GM23338 (cell line): Measurements from ENCODE around the gene MOB2. TPM values are rescaled to one million over a fixed set of nuclear protein-coding genes. Genes with fewer than 3 reads are reported as not detected.

Experiments used
- ATAC-seq: fragments of 200-7000 bp; cut with Tn5 transposase; 3 replicates; pipeline ENCODE4 v1.9.1; 2020
- DNase-seq: peaks from one replicate; pipeline ENCODE4 v3.0.0-alpha.2; 2015; ENCODE audit warnings: low spot score
- H2AFZ ChIP-seq: fragments of 200-600 bp; sonication (generic); 2 replicates; pipeline ENCODE4 v1.8.0; 2016; ENCODE audit warnings: antibody characterized with exemption, mild to moderate bottlenecking, moderate library complexity
- H3F3A ChIP-seq: fragments of 200-600 bp; sonication (generic); replicated peaks from 2 replicates; pipeline ENCODE4 v1.8.0; 2017; ENCODE audit warnings: antibody characterized with exemption, mixed run types, low read depth
- H3K27ac ChIP-seq: fragments of 200-600 bp; sonication (generic); 2 replicates; pipeline ENCODE4 v1.6.1; 2016; ENCODE audit warnings: low read depth
- H3K27me3 ChIP-seq: fragments of 200-600 bp; sonication (generic); 2 replicates; pipeline ENCODE4 v1.8.0; 2016; ENCODE audit warnings: mild to moderate bottlenecking, mixed run types, moderate library complexity; ENCODE audit not compliant: insufficient read depth
- H3K36me3 ChIP-seq: fragments of 200-600 bp; sonication (generic); 2 replicates; pipeline ENCODE4 v1.8.0; 2016; ENCODE audit warnings: mild to moderate bottlenecking; ENCODE audit not compliant: insufficient read depth
- H3K4me1 ChIP-seq: fragments of 200-600 bp; sonication (generic); 2 replicates; pipeline ENCODE4 v1.8.0; 2016; ENCODE audit warnings: mild to moderate bottlenecking, moderate library complexity; ENCODE audit not compliant: insufficient read depth
- H3K4me2 ChIP-seq: fragments of 200-600 bp; sonication (generic); 2 replicates; pipeline ENCODE4 v1.7.1; 2017; ENCODE audit warnings: mixed run types
- H3K4me3 ChIP-seq: fragments of 200-600 bp; sonication (generic); 2 replicates; pipeline ENCODE4 v1.6.1; 2016; ENCODE audit warnings: mixed run types
- H3K79me2 ChIP-seq: fragments of 200-600 bp; sonication (generic); replicated peaks from 2 replicates; pipeline ENCODE4 v1.8.0; 2017; ENCODE audit warnings: mild to moderate bottlenecking; ENCODE audit not compliant: insufficient read depth
- H3K9me2 ChIP-seq: fragments of 200-600 bp; sonication (generic); 2 replicates; pipeline ENCODE4 v1.8.0; 2017; ENCODE audit not compliant: insufficient read depth
- H4K20me1 ChIP-seq: fragments of 200-600 bp; sonication (generic); replicated peaks from 2 replicates; pipeline ENCODE4 v1.8.0; 2017; ENCODE audit warnings: mild to moderate bottlenecking; ENCODE audit not compliant: insufficient read depth
- H3K27ac Mint-ChIP-seq: 2 replicates; pipeline ENCODE4 v1.8.0; 2020; ENCODE audit warnings: inconsistent platforms, mild to moderate bottlenecking, moderate library complexity, mixed read lengths
- H3K27me3 Mint-ChIP-seq: 3 replicates; pipeline ENCODE4 v1.8.0; 2022; ENCODE audit warnings: low read depth, mild to moderate bottlenecking, moderate library complexity, mixed read lengths, inconsistent platforms; ENCODE audit not compliant: insufficient read depth, poor library complexity
- H3K36me3 Mint-ChIP-seq: 3 replicates; pipeline ENCODE4 v1.8.0; 2021; ENCODE audit warnings: low read depth, mild to moderate bottlenecking, inconsistent platforms, moderate library complexity, mixed read lengths
- H3K4me1 Mint-ChIP-seq: 3 replicates; pipeline ENCODE4 v1.8.0; 2020; ENCODE audit warnings: mild to moderate bottlenecking, inconsistent platforms, mixed read lengths
- H3K4me3 Mint-ChIP-seq: 3 replicates; pipeline ENCODE4 v1.8.0; 2021; ENCODE audit warnings: moderate library complexity, mild to moderate bottlenecking, inconsistent platforms, mixed read lengths
- H3K9me3 Mint-ChIP-seq: 3 replicates; pipeline ENCODE4 v1.8.0; 2020; ENCODE audit warnings: moderate library complexity, mild to moderate bottlenecking, inconsistent platforms, mixed read lengths
- CREB1 ChIP-seq: fragments of 250-450 bp; sonication (Bioruptor Pico); IDR thresholded peaks from 2 replicates; pipeline ENCODE4 v1.5.0; 2020; ENCODE audit warnings: low read depth, mild to moderate bottlenecking, moderate library complexity
- EZH2 ChIP-seq: fragments of 200-600 bp; sonication (generic); IDR thresholded peaks from one replicate; pipeline ENCODE4 v1.8.0; 2017; ENCODE audit warnings: antibody characterized with exemption, mild to moderate bottlenecking, low read depth; ENCODE audit not compliant: unreplicated experiment
- EZH2phosphoT487 ChIP-seq: fragments of 200-600 bp; sonication (generic); IDR thresholded peaks from one replicate; pipeline ENCODE4 v1.8.1; 2018; ENCODE audit warnings: antibody characterized with exemption; ENCODE audit not compliant: unreplicated experiment
- JUNB ChIP-seq: IDR thresholded peaks from one replicate; pipeline ENCODE4 v1.6.1; 2016; ENCODE audit warnings: antibody characterized with exemption; ENCODE audit not compliant: unreplicated experiment
- NANOG ChIP-seq: IDR thresholded peaks from 2 replicates; pipeline ENCODE4 v1.6.1; 2016; ENCODE audit warnings: antibody characterized with exemption, borderline replicate concordance
- POLR2AphosphoS5 ChIP-seq: IDR thresholded peaks from 2 replicates; pipeline ENCODE4 v1.6.1; 2016; ENCODE audit warnings: antibody characterized with exemption, low read depth
- REST ChIP-seq: IDR thresholded peaks from one replicate; pipeline ENCODE4 v1.6.1; 2018; ENCODE audit warnings: antibody characterized with exemption; ENCODE audit not compliant: unreplicated experiment
- STAT1 ChIP-seq: IDR thresholded peaks from one replicate; pipeline ENCODE4 v1.6.1; 2016; ENCODE audit warnings: antibody characterized with exemption; ENCODE audit not compliant: unreplicated experiment
- ZNF114 ChIP-seq: fragments of 250-450 bp; sonication (Bioruptor Pico); IDR thresholded peaks from 2 replicates; pipeline ENCODE4 v1.5.0; 2020; ENCODE audit warnings: mild to moderate bottlenecking, moderate library complexity
- ZNF331 ChIP-seq: fragments of 250-450 bp; sonication (Bioruptor Pico); IDR thresholded peaks from 2 replicates; pipeline ENCODE4 v1.5.0; 2020; ENCODE audit warnings: low read depth, mild to moderate bottlenecking, moderate library complexity
- ZNF462 ChIP-seq: fragments of 250-450 bp; sonication (Bioruptor Pico); IDR thresholded peaks from 2 replicates; pipeline ENCODE4 v1.5.0; 2020; ENCODE audit warnings: mild to moderate bottlenecking, moderate library complexity
- polyA plus RNA-seq: library from polyadenylated mRNA; unstranded; fragments of >200 nt; fragmentation: Nextera tagmentation; extraction: Ambion mirVana; gene quantifications from 2 replicates; pipeline ENCODE4 v1.2.1, GENCODE V29; 2016
- total RNA-seq: library from RNA; depleted of rRNA; stranded (reverse); fragments of >200 nt; shearing (Covaris generic); gene quantifications from 2 replicates; pipeline ENCODE4 v1.2.3, GENCODE V29; 2014
- TF ChIP-seq, protein P1 (sequence below), 2 experiments: fragments of 200-600 bp in 1 of 2; sonication (generic) in 1 of 2; conservative IDR thresholded peaks; 2 replicates each; pipeline versions ENCODE4 v1.5.1 to v1.6.1; 2016 to 2017; ENCODE audit warnings: antibody characterized with exemption in 2 of 2, low read depth in 2 of 2, mild to moderate bottlenecking in 2 of 2, moderate library complexity in 1 of 2
- TF ChIP-seq, protein P2 (sequence below): IDR thresholded peaks from 2 replicates; pipeline ENCODE4 v1.6.1; 2016; ENCODE audit warnings: antibody characterized with exemption

The MOB2 gene
- total and polyA plus RNA-seq, 2 experiments from 2014 or later, result 10.1 to 19.7 TPM

- no peaks in the 10 kb centered on the region for H3K27me3 ChIP-seq
- no peak overlapping the region for H2AFZ ChIP-seq
- no peaks in the 10 kb centered on the region for H3K36me3 ChIP-seq
- DNase-seq (no peak), ATAC-seq (no peak)
- Mint-ChIP-seq H3K9me3 (no peaks in the 10 kb centered on the region; the same call in 2 of the 3 replicates), H3K27me3 (peaks cover 12% of the 10 kb centered on the region), H3K27ac (no peak overlapping the region), H3K4me1 (peaks cover 8% of the 10 kb centered on the region; the same call in 2 of the 3 replicates), H3K4me3 (no peak overlapping the region), H3K36me3 (no peaks in the 10 kb centered on the region)
- TF ChIP-seq CREB1 (CRISPR knock-in tag), result no peak
- TF ChIP-seq POLR2AphosphoS5, result no peak
- TF ChIP-seq, protein P1, sequence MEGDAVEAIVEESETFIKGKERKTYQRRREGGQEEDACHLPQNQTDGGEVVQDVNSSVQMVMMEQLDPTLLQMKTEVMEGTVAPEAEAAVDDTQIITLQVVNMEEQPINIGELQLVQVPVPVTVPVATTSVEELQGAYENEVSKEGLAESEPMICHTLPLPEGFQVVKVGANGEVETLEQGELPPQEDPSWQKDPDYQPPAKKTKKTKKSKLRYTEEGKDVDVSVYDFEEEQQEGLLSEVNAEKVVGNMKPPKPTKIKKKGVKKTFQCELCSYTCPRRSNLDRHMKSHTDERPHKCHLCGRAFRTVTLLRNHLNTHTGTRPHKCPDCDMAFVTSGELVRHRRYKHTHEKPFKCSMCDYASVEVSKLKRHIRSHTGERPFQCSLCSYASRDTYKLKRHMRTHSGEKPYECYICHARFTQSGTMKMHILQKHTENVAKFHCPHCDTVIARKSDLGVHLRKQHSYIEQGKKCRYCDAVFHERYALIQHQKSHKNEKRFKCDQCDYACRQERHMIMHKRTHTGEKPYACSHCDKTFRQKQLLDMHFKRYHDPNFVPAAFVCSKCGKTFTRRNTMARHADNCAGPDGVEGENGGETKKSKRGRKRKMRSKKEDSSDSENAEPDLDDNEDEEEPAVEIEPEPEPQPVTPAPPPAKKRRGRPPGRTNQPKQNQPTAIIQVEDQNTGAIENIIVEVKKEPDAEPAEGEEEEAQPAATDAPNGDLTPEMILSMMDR (conservative IDR thresholded peaks at IDR 0.05; ENCODE audit: low read depth in 2 of 2), result no peak
- TF ChIP-seq ZNF331 (CRISPR knock-in tag), result no peak
- TF ChIP-seq EZH2phosphoT487, result no peak
- TF ChIP-seq NANOG, result no peak
- TF ChIP-seq EZH2, result no peak
- TF ChIP-seq REST, result no peak
- TF ChIP-seq STAT1, result no peak
- no peak for TF ChIP-seq ZNF462 (CRISPR knock-in tag)
- TF ChIP-seq, protein P2, sequence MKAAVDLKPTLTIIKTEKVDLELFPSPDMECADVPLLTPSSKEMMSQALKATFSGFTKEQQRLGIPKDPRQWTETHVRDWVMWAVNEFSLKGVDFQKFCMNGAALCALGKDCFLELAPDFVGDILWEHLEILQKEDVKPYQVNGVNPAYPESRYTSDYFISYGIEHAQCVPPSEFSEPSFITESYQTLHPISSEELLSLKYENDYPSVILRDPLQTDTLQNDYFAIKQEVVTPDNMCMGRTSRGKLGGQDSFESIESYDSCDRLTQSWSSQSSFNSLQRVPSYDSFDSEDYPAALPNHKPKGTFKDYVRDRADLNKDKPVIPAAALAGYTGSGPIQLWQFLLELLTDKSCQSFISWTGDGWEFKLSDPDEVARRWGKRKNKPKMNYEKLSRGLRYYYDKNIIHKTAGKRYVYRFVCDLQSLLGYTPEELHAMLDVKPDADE, result no peak
- TF ChIP-seq ZNF114 (CRISPR knock-in tag), result no peak
- TF ChIP-seq JUNB, result no peak
- no peak overlapping the region for H3K4me2 ChIP-seq
- H3K4me1 ChIP-seq, result no peaks in the 10 kb centered on the region
- 0 out of 2 replicates have a peak overlapping the region, but pooled peaks have one; percentile 19 for H3K27ac ChIP-seq
- H3K4me3 ChIP-seq, result no peak overlapping the region
- peaks cover 3% of the 10 kb centered on the region for H3K79me2 ChIP-seq
- H3K9me2 ChIP-seq, result no peaks in the 10 kb centered on the region
- H4K20me1 ChIP-seq, result no peaks in the 10 kb centered on the region; the same call in 1 of the 2 replicates
- H3F3A ChIP-seq, result no peaks in the 10 kb centered on the region
Measured at GRCh38 chr11:1485504-1485885, 1.1 kb downstream of the MOB2 start.
